Suprapubic skin (tissue), 4 donors: Measurements from ENCODE around the gene SERGEF.

Experiments
- CTCF ChIP-seq, 2 donors: fragments of 200-600 bp in 1 of 2; fragments of 450-650 bp in 1 of 2; sonication (generic) in 1 of 2; IDR thresholded peaks; one replicate each; pipeline ENCODE4 v1.5.1; 2016 to 2019; ENCODE audit warnings: antibody characterized with exemption in 2 of 2, mild to moderate bottlenecking in 1 of 2, moderate library complexity in 1 of 2
- EP300 ChIP-seq: sonication (generic); formaldehyde crosslinking; IDR thresholded peaks from one replicate; pipeline ENCODE4 v1.6.1; 2017; ENCODE audit warnings: antibody characterized with exemption
- POLR2A ChIP-seq, 2 donors: fragments of 450-650 bp; IDR thresholded peaks; one replicate each; pipeline ENCODE4 v1.6.1; 2017; ENCODE audit warnings: antibody characterized with exemption in 2 of 2, mild to moderate bottlenecking in 2 of 2, moderate library complexity in 2 of 2
- POLR2AphosphoS5 ChIP-seq, 3 donors: sonication (generic); formaldehyde crosslinking; IDR thresholded peaks; one replicate each; pipeline ENCODE4 v1.6.1; 2017; ENCODE audit warnings: antibody characterized with exemption in 3 of 3

GRCh38 chr11:17839450-17839849 is 173.4 kb downstream of the SERGEF start:
- TF ChIP-seq CTCF (IDR thresholded peaks at IDR 0.05), result no peak
- TF ChIP-seq POLR2AphosphoS5 (IDR thresholded peaks at IDR 0.05), result peak in 1 of 3 donors; percentile 38
- TF ChIP-seq POLR2A (IDR thresholded peaks at IDR 0.05), result no peak
- TF ChIP-seq EP300, result no peak
